OCI-LY1 (cell line): Measurements from ENCODE around the gene DNAH9.

ENCODE experiments used
- EZH2 ChIP-seq: fragments of 200-600 bp; sonication (generic), shearing (Covaris generic); IDR thresholded peaks from 2 replicates; pipeline ENCODE4 v1.8.0; 2017; ENCODE audit warnings: borderline replicate concordance, mixed run types, mild to moderate bottlenecking, antibody characterized with exemption, low read length, moderate library complexity, mixed read lengths
- TF ChIP-seq, protein P1 (sequence below): fragments of 200-600 bp; sonication (generic), shearing (Covaris generic); IDR thresholded peaks from 2 replicates; pipeline ENCODE4 v1.5.1; 2017; ENCODE audit warnings: mild to moderate bottlenecking, antibody characterized with exemption, low read length, moderate library complexity, mixed read lengths

DNA sequence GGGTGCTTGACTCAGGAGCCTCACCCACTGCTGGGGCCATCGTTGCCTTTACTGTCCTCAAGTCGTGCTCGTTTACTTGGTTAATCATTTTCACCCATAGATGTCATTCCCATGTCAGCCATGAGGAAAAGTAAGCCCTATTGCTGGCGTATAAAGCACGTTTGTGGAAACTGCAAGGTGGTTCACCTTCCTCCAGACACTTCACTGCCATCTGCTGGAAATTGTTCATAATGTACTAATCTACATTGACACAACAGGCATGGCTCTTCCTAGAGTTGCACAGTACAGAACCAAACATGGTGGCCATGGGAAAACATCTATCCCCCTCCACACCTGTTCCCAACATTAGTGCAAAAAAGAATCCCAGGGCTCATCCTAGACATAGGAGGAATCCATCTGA lies 282.4 kb downstream of the DNAH9 start:
- TF ChIP-seq, protein P1, sequence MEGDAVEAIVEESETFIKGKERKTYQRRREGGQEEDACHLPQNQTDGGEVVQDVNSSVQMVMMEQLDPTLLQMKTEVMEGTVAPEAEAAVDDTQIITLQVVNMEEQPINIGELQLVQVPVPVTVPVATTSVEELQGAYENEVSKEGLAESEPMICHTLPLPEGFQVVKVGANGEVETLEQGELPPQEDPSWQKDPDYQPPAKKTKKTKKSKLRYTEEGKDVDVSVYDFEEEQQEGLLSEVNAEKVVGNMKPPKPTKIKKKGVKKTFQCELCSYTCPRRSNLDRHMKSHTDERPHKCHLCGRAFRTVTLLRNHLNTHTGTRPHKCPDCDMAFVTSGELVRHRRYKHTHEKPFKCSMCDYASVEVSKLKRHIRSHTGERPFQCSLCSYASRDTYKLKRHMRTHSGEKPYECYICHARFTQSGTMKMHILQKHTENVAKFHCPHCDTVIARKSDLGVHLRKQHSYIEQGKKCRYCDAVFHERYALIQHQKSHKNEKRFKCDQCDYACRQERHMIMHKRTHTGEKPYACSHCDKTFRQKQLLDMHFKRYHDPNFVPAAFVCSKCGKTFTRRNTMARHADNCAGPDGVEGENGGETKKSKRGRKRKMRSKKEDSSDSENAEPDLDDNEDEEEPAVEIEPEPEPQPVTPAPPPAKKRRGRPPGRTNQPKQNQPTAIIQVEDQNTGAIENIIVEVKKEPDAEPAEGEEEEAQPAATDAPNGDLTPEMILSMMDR = peak; percentile 46
- TF ChIP-seq EZH2 = no peak
